NCI-H82 treated with DMSO at 0.1 percent for 48 hours (cell line): ENCODE data around the gene SCEL.

ENCODE experiments used
- DNase-seq: peaks from one replicate; lab custom pipeline; 2025; ENCODE audit not compliant: unreplicated experiment; lab: John Stamatoyannopoulos, UW

Gene SCEL

DNA sequence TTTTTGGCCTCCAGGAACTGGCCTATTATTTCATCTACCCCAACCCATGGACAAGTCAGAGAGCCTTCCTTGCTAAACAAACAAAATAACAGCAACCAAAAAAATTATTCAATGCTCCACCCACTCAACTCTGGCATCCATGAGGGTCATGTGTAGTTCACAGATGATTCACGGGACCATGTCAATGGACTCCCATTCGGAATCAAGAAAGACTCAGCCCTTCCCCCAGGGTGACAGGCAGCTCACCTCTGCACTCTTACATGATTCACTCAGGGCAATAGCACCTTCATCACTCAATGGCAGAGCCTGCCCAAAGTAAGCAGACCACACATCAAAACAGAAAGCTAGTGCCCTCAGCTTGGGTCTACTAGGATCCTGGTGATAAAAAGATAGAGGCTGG, 14.3 kb upstream of the SCEL start:
- DNase-seq: no peak

- no peak for DNase-seq
Measured at GRCh38 chr13:77521595-77522367, 13.7 kb upstream of the SCEL start.

DNA sequence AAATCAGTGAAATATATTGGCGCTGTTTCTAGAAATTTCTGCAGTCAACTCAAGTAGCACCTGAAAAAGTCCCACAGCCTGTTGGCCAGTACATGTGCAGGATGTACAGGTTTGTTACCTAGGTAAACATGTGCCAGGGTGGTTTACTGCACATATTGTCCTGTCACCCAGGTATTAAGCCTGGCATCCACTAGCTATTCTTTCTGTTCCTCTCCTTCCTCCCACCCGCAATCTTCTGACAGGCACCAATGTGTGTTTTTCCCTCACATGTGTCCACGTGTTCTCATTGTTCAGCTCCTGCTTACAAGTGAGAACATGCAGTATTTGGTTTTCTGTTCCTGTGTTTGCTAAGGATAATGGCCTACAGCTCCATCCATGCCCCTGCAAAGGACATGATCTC, 13.1 kb upstream of the SCEL start:
- DNase-seq: no peak

DNA sequence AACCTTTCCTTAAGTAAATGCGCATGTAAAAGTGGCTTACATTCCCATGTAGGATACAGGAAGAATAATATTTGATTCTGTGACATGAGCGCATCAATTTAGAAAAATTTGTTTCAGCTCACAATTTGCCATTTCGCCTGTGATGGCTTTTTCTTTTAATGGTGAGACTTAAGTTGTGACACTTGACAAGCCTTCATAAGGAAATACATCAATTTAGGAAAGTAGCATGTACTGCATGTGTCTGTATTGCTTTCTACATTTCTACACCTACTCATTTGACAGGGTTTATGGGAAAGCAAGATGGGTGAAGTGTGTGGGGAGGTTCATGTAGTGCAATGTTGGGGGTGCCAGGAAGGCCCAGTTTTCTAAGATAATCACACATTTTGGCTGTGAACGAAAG, 12.1 kb upstream of the SCEL start:
- DNase-seq: no peak

GRCh38 chr13:77523834-77524728, 11.4 kb upstream of the SCEL start:
- no peak for DNase-seq

DNA sequence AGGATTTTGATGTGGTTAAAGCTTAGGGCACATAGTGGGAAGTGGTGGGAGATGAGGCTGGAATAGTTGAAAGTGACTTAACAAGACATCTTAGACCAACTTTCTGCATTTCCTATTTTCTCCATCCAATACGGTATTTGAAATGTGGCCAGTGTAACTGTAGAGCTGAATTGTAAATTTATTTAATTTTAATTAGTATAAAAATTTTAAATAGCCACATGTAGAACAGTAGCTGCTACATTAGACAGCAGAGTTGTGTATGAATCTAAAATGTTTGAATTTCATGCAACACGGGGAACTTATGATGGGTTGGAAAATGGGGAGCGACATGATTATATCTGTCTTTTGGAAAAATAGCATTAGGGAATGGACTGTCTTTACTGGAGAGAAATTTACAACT, 7.1 kb upstream of the SCEL start:
- no peak for DNase-seq

DNA sequence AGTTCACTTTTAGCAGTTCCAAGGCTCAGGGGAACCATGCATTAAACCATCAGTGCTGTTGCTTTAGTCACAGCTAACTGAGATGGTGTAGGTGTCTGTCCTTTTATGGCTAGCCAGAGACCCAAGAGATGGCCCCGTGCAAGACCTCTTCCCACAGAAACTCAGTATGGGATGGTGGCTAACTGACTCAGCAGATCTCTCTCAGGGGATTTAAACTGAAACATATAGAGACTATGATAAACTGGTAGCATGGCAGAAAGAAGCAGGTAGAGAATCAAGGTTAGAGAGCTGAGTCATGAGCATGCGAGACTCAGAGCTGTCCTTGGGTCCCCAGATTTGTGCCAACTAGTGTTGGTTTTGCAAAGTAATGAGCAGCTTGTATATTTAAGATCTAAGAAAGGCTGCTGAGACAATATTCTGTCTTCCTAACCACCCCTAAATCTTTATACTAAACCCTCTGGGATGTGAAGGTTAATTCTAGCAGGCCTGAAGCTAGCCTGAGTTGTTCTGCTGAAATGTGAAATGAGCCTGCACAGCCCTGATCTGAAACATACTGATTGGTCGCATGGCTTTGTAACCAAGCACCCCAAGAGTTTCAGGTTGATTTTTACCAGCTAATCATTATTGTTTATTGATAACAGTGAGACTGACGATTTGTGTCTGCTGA, 6.5 kb upstream of the SCEL start:
- no peak for DNase-seq

DNA sequence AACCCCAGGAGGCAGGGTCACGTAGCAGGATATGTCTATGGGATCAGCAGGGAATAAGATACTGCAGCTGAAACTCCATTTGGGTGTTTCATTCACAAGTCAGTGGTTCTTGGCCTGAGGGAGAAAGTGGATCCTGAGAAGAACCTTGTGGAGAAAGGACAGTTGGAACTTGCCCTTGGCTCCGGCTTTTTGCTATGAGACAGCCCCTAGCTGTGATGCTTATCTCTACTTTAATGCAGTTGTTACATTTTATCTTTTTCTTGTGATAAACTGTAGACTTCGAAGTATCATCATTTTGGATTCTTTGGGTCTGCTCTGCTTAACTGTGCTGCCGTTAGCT, 6.0 kb upstream of the SCEL start:
- DNase-seq: no peak

DNA sequence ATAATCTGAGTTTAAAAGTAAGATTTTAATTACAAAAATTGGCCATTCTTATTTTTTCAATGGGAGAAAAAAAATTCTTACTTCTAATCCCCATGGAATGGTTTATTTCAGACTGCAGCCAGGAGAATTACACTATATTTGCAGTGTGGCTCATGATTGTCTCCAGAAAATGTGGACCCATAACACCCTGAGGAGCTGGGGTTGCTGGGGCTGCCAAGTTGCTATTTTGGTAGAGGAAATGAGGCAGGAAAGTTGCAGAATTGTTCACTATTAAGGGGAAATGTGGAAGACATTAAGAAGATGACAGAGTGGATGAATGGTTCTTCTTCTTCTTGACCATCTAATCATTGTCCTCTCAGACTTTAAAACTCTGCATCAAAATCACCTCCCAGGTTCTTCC, 4.6 kb upstream of the SCEL start:
- DNase-seq: no peak

DNA sequence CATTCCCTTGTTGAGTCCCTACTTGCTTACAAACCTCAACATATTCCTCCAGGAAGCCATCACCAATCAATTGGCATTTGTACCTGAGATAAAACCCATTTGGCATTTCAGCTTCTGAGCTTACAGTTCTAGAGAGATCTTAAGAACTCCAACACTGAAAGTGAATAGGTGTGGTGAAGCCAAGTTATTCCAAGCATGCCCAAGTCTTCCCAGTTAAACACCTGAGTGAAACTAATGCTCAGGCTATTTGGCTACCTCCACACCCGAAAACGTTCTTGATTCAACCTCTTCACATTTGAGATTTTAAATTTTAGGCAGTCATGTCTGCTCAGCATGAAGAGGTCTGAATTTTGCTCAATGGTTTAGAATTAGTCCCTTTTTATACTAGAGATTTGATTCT, 2.5 kb upstream of the SCEL start:
- DNase-seq: no peak

DNA sequence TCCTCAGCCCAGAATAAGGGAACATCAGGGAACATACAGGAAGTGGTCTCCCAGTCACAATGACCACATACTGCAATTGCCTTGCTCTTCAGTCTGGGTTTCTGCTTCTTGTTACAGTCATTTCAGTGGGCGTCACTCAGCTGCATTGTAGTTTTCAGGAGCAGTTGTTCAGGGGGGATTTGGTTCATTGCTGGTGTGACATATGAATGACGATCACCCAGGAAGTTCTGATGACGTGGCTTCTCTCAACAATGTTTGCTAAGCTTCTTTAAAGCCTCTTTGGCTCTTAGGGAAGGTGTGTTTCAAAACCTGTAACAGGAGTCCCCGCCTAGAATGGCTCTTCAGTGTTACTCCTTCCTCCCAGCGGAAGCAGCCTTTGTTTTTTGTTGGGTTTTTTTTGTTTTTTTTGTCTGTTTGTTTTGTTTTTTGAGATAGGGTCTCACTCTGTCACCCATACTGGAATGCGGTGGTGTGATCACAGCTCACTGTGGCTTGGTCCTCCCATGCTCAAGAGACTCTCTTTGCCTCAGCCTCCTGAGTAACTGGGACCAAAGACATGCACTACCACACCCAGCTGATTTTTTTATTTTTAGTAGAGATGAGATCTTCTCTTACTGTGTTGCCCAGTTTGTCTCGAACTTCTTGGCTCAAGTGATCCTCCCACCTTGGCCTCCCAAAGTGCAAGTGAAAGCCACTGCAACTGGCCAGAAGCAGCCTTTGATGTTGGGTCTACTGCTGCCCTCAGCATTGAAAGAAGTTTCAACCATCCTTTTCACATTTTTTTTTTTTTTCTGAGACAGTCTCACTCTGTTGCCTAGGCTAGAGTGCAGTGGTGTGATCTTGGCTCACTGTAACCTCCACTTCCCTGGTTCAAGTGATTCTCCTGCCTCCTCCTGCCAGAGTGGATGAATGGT, 1.4 kb upstream of the SCEL start:
- no peak for DNase-seq

GRCh38 chr13:77536358-77536757, 852 bp downstream of the SCEL start:
- no peak for DNase-seq

GRCh38 chr13:77537289-77537919, 1.9 kb downstream of the SCEL start:
- DNase-seq: no peak

DNA sequence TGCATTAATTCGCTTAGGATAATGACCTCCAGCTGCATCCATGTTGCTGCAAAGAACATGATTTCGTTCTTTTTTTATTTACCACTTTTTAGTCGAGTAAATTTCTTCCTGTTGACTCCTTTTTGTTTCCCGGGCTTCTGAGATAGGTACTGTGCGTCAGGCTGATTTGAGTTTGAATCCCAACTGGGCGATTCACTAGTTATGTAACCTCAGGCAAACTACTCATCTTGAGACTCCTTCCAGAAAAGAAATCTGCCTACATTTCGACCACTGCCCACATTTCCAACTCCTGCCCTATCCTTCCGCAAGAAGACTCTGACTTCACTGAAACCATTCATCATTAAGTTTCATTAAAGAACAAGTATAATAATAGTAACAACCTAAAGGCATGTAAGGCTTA, 8.2 kb downstream of the SCEL start:
- no peak for DNase-seq

GRCh38 chr13:77544355-77544754, 8.8 kb downstream of the SCEL start:
- no peak for DNase-seq

GRCh38 chr13:77544758-77545338, 9.3 kb downstream of the SCEL start:
- peak; percentile 20 for DNase-seq

GRCh38 chr13:77545626-77546412, 10.3 kb downstream of the SCEL start:
- no peak for DNase-seq

DNA sequence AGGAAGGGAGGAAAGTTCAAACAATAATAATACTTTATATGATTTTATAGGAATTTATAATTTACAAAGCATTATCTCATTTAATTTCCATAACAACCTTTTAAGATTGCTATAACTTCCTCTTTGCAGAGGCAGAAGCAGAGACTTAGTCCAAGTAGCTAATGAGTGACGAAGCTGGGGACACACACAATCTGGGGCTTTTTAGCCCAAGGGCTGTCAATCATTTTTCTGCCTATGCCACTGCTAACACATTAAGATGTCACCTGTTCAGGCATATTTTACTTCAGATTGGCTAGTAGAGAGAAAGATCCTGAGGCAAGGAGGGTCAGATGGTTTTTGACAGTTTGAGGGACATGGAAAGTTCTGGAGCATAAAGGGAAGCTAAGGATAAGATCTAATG, 12.6 kb downstream of the SCEL start:
- no peak for DNase-seq

- DNase-seq: no peak
Measured at GRCh38 chr13:77548594-77548993, 13.1 kb downstream of the SCEL start.
